ENCODE results near the gene HSBP1.

The HSBP1 gene

GRCh38 chr16:83793179-83793578 is 14.6 kb upstream of the HSBP1 start:
- TF ChIP-seq ZFX (IDR thresholded peaks at IDR 0.05; ENCODE audit: borderline replicate concordance): no peak
- TF ChIP-seq, protein P1, sequence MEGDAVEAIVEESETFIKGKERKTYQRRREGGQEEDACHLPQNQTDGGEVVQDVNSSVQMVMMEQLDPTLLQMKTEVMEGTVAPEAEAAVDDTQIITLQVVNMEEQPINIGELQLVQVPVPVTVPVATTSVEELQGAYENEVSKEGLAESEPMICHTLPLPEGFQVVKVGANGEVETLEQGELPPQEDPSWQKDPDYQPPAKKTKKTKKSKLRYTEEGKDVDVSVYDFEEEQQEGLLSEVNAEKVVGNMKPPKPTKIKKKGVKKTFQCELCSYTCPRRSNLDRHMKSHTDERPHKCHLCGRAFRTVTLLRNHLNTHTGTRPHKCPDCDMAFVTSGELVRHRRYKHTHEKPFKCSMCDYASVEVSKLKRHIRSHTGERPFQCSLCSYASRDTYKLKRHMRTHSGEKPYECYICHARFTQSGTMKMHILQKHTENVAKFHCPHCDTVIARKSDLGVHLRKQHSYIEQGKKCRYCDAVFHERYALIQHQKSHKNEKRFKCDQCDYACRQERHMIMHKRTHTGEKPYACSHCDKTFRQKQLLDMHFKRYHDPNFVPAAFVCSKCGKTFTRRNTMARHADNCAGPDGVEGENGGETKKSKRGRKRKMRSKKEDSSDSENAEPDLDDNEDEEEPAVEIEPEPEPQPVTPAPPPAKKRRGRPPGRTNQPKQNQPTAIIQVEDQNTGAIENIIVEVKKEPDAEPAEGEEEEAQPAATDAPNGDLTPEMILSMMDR (IDR thresholded peaks at IDR 0.05): peak; percentile 14; the same call in 1 of the 2 replicates
- H3K27ac ChIP-seq: no peak overlapping the region

- no peak overlapping the region for H3K27ac ChIP-seq
- TF ChIP-seq ZFX (IDR thresholded peaks at IDR 0.05; ENCODE audit: borderline replicate concordance): no peak
- TF ChIP-seq, protein P1 (IDR thresholded peaks at IDR 0.05): no peak
Measured at GRCh38 chr16:83794860-83795554, 12.8 kb upstream of the HSBP1 start.

DNA sequence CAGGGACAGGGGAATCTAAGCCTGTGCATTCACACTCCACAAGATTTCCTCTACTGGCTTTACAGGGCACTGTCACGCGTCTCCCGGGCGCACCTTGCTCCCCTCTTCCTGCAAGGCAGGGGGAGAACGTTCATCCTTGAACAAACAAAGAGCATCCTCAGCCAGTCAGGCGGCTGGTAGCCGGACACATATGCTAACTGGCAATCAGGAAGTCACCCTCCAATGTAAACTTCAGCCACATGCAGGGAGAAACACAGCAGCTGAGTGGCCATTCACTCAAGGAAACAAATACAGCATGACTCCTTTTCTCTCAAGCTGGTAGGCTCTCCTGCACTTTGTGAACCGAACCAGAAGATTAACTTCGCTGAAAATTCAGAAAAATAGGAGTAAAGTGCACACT is 10.8 kb upstream of the HSBP1 start:
- H3K27ac ChIP-seq: no peak overlapping the region
- TF ChIP-seq, protein P1 (IDR thresholded peaks at IDR 0.05): no peak
- no peak for TF ChIP-seq ZFX (IDR thresholded peaks at IDR 0.05; ENCODE audit: borderline replicate concordance)

- TF ChIP-seq ZFX (IDR thresholded peaks at IDR 0.05; ENCODE audit: borderline replicate concordance): no peak
- TF ChIP-seq, protein P1 (IDR thresholded peaks at IDR 0.05): no peak
- H3K27ac ChIP-seq: no peak overlapping the region
Measured at GRCh38 chr16:83799336-83799735, 8.4 kb upstream of the HSBP1 start.

GRCh38 chr16:83802135-83802534 is 5.6 kb upstream of the HSBP1 start:
- H3K27ac ChIP-seq: no peak overlapping the region
- TF ChIP-seq, protein P1 (IDR thresholded peaks at IDR 0.05): no peak
- no peak for TF ChIP-seq ZFX (IDR thresholded peaks at IDR 0.05; ENCODE audit: borderline replicate concordance)

DNA sequence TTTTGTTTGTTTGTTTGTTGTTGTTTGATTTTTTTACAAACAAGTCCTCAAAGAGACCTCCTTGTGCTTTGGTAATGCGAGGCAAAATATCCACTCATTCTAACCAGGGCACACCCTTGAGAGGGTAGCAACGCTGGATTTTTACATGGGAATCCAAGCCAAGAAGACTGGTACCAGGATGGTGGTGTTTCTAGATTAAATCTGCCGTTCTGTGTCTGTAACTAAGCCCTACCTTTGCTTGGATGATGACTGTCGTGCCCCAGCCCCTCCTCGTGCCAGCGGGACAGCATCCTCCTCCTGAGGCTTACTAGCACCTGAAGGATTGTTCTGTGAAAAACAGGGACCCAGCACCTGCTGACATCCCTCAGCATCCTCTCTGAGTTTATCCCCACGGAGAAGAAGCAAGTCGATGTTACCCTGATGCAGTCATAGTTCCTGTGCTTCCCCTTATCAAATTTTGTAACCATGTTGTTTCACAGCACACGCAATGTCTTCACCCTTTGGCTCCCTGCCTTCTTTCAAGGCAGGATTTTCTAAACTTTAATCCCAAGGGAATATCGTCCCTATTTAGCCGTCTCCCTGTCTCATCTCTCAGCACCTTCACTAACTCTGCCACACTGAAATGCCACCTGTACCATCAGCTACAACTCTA is 5.1 kb upstream of the HSBP1 start:
- TF ChIP-seq ZFX (IDR thresholded peaks at IDR 0.05; ENCODE audit: borderline replicate concordance): no peak
- TF ChIP-seq, protein P1 (IDR thresholded peaks at IDR 0.05): no peak
- H3K27ac ChIP-seq: no peak overlapping the region

GRCh38 chr16:83803811-83804210 is 4.0 kb upstream of the HSBP1 start:
- TF ChIP-seq, protein P1 (IDR thresholded peaks at IDR 0.05): no peak
- no peak for TF ChIP-seq ZFX (IDR thresholded peaks at IDR 0.05; ENCODE audit: borderline replicate concordance)
- H3K27ac ChIP-seq: no peak overlapping the region
